G401 (cell line): ENCODE data around the gene SEMG2. TPM values are rescaled to one million over a fixed set of nuclear protein-coding genes. Genes with fewer than 3 reads are reported as not detected.

Experiments used
- DNase-seq: peaks from one replicate; pipeline ENCODE4 v3.0.0-alpha.2; 2015; ENCODE audit warnings: low spot score
- in situ Hi-C: cut with HindIII; loops from 2 replicates; pipeline ENCODE4 v1.10.0; 2016; ENCODE audit warnings: low sequenced_read_pairs, mixed read lengths
- total RNA-seq: library from RNA; depleted of rRNA; stranded (reverse); fragments of >200 nt; shearing (Covaris generic); gene quantifications from 2 replicates; pipeline ENCODE4 v1.2.3, GENCODE V29; 2014

The SEMG2 gene
- total RNA-seq, 1 experiment from 2014 or later = not detected

DNA sequence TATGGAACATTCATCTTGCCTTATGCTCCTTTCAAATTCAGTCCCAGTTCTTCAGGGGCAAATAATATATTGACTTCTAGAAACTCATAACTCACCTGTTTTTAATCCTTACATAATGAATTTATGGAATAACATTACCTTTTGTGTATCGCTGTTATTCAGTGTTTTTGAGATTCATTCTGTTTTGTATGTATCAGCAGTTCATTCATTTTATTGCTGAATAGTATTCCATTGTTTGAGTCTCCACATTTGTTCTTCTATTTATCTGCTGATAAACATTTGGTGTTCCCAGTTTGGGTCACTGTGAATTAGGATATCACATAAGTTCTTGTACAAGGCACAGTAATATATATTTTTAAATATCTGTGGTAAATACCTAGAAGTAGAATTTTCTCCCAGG is 5.1 kb downstream of the SEMG2 start:
- in situ Hi-C loops = no loop called here
- no peak for DNase-seq

DNA sequence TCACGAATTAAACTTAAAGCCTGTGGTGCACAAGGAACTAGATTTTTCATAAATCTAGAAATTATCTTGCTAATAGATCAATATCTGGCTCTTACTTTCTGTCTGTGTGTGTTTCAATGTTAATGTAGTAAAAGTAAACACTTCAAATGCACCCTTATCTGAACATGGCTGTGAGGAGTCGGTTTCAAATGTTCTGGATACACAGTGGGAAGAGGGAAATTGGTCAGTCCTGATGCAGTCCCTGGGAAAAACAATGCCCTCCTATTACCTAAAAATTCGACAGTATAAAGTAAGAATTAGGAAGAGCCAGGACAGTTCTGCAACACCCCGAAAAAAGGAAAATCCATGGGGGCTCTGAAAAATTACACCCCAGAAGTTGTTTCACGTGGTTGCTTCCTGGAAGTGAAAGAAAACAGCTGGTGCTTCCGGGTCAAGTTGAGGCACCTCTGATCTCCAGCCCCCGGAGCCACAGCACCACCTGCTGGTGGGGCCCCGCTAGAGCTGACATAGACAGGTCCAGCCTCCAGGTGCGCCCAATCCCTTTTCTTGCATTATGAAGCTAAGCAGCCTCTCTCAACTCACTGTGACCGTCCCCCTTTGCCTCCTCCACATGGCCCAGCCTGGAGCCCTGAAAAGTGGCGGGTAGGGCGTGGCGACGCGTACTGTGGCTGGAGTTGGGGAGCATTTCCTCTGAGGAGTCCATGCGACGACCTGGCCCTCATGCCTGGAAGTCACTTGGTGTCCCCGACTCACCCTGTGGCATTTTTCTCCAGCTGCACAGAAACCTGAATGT is 8.3 kb downstream of the SEMG2 start:
- no peak for DNase-seq
- in situ Hi-C loops = no loop called here

DNA sequence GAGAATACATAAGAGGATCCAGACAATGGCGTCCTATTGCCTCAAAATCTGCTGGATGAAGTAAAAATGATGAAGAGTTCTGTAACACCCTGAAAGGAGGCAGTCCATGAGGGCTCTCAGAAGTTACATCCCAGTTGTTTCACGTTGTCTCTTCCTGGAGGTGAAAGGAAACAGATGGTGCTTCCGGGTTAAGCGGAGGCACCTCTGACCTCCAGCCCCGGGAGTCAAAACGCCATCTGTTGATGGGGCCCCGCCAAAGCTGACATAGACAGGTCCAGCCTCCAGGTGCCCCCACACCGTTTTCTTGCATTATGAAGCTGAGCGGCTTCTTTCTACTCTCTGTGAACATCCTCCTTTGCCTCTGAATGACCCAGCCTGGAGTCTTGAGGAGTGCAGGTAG is 9.5 kb downstream of the SEMG2 start:
- no peak for DNase-seq
- in situ Hi-C loops = no loop called here

DNA sequence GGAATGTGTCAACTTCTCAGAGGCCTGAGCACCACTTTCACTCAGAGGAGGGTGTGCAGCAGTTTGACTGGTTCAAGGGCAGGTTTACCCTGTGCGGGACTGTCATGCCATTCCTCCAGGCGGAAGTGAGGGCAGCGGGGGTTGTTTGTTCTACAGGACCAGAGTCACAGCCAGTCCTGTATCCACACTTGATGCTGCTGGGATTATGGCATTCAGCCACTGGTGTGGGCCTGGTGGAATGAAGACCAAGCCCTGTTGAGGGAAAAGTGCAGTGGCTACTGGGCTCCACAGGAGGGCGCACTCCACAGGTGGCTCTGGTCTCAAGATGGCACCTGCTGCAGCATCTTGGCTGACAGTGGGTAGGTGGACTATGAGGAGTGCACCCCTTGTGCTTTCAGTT is 14.8 kb downstream of the SEMG2 start:
- DNase-seq = no peak
- in situ Hi-C loops = no loop called here

DNA sequence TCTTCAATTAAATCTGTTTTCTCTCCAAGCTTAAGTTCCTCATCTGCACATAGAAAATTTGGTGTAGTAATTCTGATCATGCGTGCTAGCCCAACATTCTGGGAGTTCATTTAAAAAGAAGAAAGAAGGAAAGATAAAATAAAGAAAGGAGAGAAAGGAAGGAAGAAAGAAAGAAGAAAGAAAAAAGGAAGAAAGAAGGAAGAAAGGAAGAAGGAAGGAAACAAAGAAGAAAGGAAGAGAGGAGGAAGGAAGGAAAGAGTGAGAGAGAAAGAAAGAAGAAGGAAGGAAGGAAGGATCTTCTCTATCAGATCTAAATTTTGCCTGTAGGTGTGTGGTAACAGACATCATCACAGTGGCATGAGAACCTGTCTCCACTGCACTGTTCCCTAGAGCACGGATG is 17.0 kb downstream of the SEMG2 start:
- in situ Hi-C loops = no loop called here
- DNase-seq = no peak

GRCh38 chr20:45246109-45246508 is 24.9 kb downstream of the SEMG2 start:
- in situ Hi-C loops = no loop called here
- no peak for DNase-seq

GRCh38 chr20:45247865-45248264 is 26.7 kb downstream of the SEMG2 start:
- DNase-seq = no peak
- in situ Hi-C loops = no loop called here

DNA sequence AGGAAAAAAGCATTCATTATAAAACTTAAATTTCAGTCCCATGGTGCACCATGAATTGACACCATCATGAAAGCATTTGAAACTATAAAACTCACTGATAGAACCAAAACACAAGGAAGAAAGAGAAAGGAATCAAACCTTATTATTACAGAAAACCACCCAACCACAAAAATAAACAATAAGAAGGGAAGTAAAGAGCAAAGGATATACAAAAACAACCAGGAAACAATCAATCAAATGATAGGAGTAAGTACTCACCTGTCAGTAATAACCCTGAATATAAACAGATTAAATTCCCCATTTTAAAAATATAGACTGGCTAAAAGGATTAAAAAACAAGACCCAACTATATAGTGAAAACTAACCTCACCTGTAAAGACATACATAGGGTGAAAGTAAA is 27.4 kb downstream of the SEMG2 start:
- in situ Hi-C loops = no loop called here
- no peak for DNase-seq

DNA sequence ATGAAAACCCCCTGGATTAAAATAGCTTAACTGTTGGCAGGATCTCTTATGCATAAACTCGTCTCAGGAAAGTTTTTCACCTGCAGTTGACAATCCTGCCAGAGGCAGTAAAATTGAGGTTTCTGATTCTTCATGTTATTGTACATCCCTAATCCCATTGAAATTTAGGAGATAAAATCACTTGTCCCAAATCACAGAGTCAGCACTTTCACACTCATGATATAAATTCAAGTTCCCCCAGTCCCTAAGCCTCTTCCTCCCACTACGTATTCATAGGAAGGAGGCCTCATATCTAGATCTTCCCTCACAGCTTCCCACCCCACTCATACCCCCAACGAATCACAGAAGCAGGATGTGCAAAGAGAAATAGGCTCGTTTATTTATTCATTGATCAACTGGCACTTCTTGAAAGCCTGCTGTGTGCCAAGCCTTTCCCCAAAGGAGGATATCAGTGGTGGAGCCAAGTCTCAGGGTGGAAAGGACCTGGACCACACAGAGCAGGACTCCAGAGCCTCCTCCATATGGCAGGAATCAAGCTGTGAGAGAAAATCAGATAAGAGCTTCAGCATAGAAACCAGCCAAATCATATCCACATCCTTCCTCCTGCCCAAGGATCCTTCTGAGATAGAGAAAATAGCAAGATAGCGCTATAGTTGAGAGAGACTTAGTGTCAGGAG is 30.8 kb downstream of the SEMG2 start:
- in situ Hi-C loops = no loop called here
- DNase-seq = no peak

DNA sequence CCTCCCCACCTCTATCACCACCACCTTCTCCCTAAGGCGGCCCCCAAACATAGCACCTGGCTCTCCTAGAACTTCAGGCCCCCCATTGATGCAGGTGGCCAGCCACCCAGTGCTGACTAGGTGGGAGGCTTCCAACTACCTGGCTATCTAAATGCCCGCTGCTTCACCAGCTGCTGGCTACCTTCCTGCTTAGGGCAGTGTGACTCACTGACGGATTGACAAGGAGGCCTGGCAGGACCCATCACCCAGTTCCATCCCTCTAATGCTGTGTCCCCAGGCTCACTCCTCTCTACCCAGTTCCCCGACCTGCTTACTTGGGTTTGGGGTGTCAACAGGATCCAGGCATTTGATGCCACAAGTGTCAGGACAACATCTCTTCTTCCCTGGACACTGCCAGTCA is 32.1 kb downstream of the SEMG2 start:
- in situ Hi-C loops = no loop called here
- no peak for DNase-seq

DNA sequence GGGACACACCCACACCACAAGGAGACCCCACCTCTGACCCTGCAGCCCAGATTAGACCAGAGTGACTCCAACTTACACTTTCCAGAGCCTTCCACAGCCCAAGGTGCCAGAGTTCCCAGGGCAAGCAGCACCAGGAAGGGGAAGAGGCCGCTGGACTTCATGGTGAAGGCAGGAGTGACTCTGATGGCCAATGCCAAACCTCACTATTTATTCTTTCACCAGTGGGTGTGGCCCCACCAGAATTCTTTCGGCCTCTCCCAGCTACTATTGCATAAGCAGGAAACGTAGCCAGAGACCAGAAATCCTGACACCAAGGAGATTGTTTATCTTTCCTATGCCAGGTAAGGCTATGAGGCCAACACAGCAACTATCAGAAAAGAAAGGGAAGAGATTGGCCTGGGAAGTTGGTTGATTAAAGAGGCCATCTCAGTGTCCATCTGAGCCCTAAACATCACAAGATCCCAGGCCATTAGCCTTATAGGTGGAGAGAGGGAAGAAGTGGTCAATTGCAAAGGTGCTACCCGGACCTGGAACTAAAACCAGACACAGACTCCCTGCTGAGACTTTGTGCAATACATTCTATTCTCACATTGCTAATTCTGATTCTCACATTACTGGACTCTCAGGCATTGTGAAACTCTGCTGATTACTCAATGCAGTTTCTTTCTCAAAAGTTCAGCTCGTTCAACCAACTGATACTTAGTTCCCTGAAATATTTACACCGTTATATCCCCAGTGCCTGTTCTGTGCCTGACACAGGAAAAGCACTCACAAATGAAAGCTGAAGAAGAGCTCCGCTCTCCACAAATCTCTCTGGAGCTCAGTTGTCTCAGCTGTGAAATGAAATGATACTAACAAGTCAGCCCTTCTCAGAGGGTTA is 33.5 kb downstream of the SEMG2 start, which contains the start of gene SLPI:
TSS of gene SLPI (minus strand) at position 182 of the 880 bp plus-strand sequence. CDS start at position 161, 21 bp downstream.
- in situ Hi-C loops = no loop called here
- DNase-seq = no peak

DNA sequence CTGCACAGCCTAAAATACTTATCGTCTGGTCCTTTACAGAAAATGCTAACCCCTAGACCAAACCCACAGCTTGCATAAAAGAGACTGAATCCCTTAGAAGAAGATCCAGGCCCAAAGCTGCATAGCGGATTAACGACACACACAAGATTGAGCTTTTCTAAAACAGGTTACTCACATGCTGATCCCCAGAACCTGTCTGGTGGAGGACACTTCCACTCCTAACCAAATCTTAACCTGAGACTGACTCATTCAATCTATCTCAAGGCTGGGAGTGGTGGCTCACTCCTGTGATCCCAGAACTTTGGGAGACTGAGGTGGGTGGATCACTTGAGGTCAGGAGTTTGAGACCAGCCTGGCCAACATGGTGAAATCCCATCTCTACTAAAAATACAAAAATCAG is 36.0 kb downstream of the SEMG2 start:
- DNase-seq = no peak
- in situ Hi-C loops = no loop called here

DNA sequence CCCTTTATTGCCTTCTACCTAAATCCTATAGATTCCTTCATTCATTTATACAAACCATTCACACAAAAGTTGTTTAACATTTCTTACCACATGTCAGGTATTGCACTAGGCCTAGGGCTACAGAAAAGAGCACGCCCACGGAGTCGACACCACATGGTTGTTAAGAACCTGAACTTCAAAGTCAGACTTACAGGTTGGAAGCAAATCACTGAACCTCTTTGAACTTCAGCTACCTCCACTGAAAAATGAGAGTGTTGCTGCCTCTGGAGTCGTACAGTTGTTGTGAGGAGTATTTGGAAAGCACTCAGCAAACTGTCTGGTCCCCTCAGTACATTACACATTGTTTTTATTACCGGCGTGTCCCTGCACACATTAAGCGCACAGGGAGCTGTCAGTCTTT is 36.5 kb downstream of the SEMG2 start:
- in situ Hi-C loops = no loop called here
- DNase-seq = no peak

DNA sequence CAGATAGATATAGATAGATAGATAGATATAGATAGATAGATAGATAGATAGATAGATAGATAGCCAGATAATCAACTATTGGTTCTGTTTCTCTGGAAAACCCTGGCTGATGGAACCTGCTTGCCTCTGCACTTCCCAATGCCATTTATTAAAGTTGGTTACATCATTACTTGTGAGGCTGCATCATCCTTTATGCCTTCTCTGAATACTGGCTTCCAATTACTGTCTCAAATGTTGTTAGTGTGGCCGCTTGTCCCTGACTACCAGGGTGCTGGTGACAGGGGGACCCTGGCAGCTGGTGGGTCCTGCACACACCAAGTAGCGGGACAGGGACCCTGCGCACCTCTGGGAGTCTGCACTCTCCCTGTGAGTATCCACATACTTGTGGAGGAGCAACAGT is 37.1 kb downstream of the SEMG2 start:
- in situ Hi-C loops = no loop called here
- DNase-seq = no peak

DNA sequence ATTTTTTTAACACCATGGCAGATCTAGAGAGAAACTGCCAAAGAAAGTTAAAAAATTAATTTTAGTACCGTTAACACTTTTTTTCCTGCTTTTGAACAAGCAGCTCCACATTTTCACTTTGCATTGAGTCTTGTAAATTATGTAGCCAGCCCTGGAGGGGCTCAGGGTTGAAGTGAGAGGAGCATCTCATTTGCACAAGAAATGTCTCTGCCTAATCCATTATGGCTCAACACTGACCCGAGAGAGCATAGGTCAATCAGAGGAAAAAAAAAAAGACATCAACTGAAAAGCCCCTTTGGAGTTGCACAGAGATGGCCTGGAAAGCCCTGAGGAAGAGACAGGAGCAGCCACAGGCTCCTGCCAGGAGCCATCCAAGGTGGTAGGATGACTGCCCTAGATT is 37.5 kb downstream of the SEMG2 start:
- no peak for DNase-seq
- in situ Hi-C loops = no loop called here

GRCh38 chr20:45263556-45264266 is 42.5 kb downstream of the SEMG2 start:
- no peak for DNase-seq
- in situ Hi-C loops = no loop called here

GRCh38 chr20:45266977-45267376 is 45.8 kb downstream of the SEMG2 start:
- DNase-seq = no peak

DNA sequence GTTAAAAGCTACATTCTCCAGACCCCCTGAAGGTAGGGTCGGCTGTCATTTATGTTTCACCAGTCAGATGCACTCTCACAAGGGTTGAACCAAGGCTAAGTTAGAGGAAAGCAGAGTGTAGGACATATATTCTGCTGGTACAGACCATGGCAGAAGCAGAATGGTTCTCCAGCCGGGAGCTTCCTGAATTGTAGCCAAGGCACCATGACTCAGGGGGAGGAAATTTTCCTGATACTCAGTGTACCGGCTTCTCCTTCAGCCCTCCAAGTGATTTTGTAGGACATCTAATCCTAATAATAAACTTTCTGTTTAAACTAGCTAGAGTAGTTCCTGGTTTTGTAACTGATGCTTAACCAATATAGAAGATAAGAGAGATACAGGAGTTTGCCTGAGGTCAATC is 47.4 kb downstream of the SEMG2 start:
- in situ Hi-C loops = no loop called here
- DNase-seq = no peak

More at GRCh38 chr20:45266977-45267376, 45.8 kb downstream of the SEMG2 start:
- in situ Hi-C loops = no loop called here

GRCh38 chr20:45269056-45269455 is 47.9 kb downstream of the SEMG2 start:
- DNase-seq = no peak
- in situ Hi-C loops = no loop called here
